DND-41 (cell line): Measurements from ENCODE around the gene KLHL17.

Experiments
- EZH2 ChIP-seq: IDR thresholded peaks from 3 replicates; pipeline ENCODE4 v1.6.1; 2012; ENCODE audit warnings: borderline replicate concordance, low read depth, mild to moderate bottlenecking, moderate library complexity, low read length, inconsistent platforms; ENCODE audit not compliant: severe bottlenecking
- TF ChIP-seq, protein P1 (sequence below): IDR thresholded peaks from 2 replicates; pipeline ENCODE4 v1.5.1; 2012; ENCODE audit warnings: borderline replicate concordance, low read length, moderate library complexity, mild to moderate bottlenecking; ENCODE audit not compliant: poor library complexity, severe bottlenecking; ENCODE audit errors: extremely low read depth

DNA sequence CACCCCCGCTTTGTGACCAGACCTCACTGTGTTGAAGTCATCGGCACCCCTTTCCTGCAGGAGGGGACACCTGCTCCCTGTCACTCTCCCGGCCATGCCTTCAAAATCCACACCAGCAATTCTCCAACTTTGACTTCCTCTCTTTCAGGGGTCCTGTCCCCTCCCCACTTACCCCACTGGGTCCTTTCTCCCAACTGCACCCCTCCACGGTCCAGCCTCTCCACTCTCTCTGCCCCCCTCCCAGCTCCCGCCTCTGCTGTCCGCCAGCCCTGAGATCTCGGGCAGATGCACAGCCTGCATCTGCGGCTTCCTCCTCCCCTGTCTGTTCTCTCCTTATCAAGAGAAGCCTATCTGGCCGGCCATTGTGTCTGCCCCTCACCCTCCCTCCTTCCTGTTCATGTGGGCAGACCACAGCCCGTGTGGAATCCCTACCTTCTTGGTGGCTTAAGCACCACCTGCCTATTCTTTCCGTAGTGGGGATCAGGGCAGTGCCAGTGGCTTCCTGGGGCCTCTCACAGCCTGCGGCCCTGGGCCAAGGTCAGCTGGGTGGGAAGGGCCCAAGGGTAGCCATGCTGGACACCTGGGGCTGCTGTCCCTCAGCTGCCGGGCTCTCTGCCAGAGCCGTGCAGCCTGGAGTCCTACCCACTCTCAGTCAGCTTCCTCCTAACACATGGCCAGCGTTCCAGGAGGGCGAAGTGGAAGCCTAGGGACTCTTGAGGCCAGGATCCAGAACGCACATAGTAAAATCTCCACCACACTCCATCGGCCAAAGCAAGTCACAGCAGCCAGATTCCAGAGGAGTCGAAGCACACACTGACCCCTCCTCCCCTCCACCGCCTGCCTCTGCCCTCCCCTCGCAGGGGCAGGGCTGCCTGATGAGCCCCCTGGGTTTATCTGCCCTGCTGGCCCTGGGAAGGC lies 44.7 kb downstream of the KLHL17 start:
- TF ChIP-seq, protein P1, sequence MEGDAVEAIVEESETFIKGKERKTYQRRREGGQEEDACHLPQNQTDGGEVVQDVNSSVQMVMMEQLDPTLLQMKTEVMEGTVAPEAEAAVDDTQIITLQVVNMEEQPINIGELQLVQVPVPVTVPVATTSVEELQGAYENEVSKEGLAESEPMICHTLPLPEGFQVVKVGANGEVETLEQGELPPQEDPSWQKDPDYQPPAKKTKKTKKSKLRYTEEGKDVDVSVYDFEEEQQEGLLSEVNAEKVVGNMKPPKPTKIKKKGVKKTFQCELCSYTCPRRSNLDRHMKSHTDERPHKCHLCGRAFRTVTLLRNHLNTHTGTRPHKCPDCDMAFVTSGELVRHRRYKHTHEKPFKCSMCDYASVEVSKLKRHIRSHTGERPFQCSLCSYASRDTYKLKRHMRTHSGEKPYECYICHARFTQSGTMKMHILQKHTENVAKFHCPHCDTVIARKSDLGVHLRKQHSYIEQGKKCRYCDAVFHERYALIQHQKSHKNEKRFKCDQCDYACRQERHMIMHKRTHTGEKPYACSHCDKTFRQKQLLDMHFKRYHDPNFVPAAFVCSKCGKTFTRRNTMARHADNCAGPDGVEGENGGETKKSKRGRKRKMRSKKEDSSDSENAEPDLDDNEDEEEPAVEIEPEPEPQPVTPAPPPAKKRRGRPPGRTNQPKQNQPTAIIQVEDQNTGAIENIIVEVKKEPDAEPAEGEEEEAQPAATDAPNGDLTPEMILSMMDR: no peak
- peak; percentile 76 for TF ChIP-seq EZH2
